KOPT-K1 (cell line): ENCODE measurements around the gene SLC7A1.

Experiments
- H3K27ac ChIP-seq: fragments of 200-600 bp; sonication (generic); 2 replicates; pipeline ENCODE4 v1.5.1; 2016; ENCODE audit warnings: antibody characterized with exemption, mild to moderate bottlenecking, low read depth, low read length; ENCODE audit not compliant: poor library complexity, severe bottlenecking
- H3K36me3 ChIP-seq: fragments of 200-600 bp; sonication (generic); 2 replicates; pipeline ENCODE4 v1.5.1; 2017; ENCODE audit warnings: antibody characterized with exemption, mild to moderate bottlenecking, low read length, moderate library complexity; ENCODE audit not compliant: insufficient read depth
- H3K9me3 ChIP-seq: fragments of 200-600 bp; sonication (generic); 2 replicates; pipeline ENCODE4 v1.5.1; 2017; ENCODE audit warnings: antibody characterized with exemption, low read length, mild to moderate bottlenecking; ENCODE audit not compliant: insufficient read depth, poor library complexity, severe bottlenecking

The SLC7A1 gene

DNA sequence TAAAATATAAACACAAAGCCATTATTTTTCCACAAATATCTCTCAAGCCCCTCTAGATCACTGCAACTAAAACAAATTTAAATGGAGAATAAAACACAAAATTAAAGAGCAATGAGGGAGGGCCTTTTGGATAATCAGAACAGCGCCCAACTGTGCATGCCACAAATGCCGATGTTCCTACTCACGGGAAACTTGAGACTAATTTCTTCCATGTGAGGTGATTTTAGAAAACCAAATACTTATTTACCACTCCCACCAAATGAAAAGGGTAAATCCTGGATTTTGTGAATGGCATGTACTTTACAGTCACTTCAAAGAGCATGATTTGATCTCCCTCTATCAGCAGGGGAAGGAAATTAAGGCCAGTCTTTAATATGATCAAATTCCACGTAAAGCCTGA is 74.8 kb downstream of the SLC7A1 start:
- Histone ChIP-seq H3K27ac (no peak overlapping the region), H3K9me3 (no peaks in the 10 kb centered on the region), H3K36me3 (peaks cover 100% of the 10 kb centered on the region)

- Histone ChIP-seq H3K36me3 (peaks cover 100% of the 10 kb centered on the region), H3K9me3 (no peaks in the 10 kb centered on the region), H3K27ac (no peak overlapping the region)
Measured at GRCh38 chr13:29519921-29520320, 75.6 kb downstream of the SLC7A1 start.

DNA sequence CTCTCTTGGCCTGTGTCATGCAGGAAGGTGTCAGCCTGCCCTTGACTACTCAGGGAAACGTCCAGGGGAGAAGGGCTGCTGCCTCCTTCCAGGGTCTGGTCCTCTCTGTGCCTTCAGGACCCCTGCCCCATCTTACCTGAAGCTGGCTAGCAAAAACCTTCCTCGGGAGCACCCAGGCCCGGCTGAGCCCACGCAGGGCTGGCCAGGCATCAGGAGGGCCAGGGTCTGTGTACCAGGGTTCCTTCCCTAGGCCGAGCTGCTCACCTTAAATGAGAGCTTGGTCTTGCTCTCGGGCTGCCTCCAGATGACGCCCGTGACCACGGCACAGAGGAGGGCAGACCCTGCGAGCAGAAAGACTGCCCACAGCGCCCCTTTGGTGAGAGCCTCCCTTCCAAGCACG is 78.6 kb downstream of the SLC7A1 start:
- peaks cover 100% of the 10 kb centered on the region for H3K36me3 ChIP-seq
- H3K27ac ChIP-seq: no peak overlapping the region
- H3K9me3 ChIP-seq: no peaks in the 10 kb centered on the region

DNA sequence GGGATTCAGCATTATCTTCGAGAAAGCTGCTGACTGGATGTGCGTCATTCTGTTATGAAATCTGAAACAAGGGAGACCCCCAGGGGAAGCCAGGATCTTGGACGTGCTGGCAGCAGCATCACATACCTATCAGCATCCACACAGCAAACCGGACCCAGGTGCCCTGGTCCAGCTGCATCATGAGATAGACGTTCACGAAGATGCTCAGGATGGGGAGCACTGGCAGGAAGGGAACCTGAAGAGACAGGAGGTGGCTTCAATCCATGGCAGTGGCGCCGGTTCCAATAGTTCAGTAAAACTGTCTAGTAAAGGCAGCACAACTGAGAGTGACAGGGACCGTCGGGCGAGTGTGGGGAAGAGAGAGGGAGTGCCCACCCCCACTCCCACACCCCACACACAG is 79.5 kb downstream of the SLC7A1 start:
- Histone ChIP-seq H3K27ac (no peak overlapping the region), H3K36me3 (peaks cover 100% of the 10 kb centered on the region), H3K9me3 (no peaks in the 10 kb centered on the region)

DNA sequence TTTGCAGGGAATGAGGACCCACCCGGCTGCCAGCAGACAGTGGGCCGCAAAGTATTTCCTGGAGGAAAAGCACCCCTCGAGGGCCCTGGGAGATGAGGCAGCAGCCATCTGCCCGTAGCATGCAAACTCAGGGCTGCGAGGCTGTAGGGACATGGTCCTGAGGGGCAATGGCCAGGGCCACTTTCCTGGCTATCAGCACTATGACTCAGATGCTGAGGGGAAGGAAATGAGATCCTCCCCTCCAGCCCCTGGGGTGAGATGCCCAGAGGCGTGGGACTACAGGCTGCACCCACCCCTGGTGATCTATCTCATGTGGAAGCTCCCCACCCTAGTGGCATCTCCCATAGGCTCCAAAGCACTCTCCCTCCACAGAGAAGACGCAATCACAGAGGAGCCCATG is 80.1 kb downstream of the SLC7A1 start:
- Histone ChIP-seq H3K36me3 (peaks cover 100% of the 10 kb centered on the region), H3K27ac (no peak overlapping the region), H3K9me3 (no peaks in the 10 kb centered on the region)

DNA sequence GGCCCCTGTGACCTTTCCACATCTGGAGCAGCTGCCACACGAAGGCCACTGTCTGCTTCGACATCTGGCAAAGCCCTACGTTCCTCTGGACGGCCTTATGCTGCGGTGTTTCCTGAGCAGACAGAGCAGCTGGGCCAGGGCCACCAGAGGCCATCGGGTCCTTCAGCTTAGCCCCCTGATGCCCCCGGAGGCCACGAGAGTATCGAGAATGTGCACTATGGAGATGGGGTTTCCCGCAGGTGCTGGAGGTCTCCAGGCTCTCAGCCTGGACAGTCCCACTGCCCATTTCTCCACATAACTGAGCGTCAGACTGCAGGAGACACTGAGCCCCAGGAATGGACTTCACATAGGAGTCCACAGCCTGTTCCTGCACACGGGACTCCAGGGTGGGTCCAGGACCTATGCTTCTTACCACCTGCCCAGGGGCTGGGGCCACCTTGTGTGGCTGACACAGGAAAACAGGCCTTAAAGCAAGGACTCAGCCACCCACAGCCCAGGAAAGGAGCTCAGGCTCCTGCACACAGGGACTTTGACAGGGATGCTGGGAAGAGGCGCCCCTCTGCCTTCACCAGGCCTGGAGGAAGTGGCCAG is 80.7 kb downstream of the SLC7A1 start:
- H3K9me3 ChIP-seq: no peaks in the 10 kb centered on the region
- no peak overlapping the region for H3K27ac ChIP-seq
- H3K36me3 ChIP-seq: peaks cover 100% of the 10 kb centered on the region

- H3K9me3 ChIP-seq: no peaks in the 10 kb centered on the region
- H3K36me3 ChIP-seq: peaks cover 100% of the 10 kb centered on the region
- H3K27ac ChIP-seq: no peak overlapping the region
Measured at GRCh38 chr13:29513981-29514719, 81.3 kb downstream of the SLC7A1 start.

DNA sequence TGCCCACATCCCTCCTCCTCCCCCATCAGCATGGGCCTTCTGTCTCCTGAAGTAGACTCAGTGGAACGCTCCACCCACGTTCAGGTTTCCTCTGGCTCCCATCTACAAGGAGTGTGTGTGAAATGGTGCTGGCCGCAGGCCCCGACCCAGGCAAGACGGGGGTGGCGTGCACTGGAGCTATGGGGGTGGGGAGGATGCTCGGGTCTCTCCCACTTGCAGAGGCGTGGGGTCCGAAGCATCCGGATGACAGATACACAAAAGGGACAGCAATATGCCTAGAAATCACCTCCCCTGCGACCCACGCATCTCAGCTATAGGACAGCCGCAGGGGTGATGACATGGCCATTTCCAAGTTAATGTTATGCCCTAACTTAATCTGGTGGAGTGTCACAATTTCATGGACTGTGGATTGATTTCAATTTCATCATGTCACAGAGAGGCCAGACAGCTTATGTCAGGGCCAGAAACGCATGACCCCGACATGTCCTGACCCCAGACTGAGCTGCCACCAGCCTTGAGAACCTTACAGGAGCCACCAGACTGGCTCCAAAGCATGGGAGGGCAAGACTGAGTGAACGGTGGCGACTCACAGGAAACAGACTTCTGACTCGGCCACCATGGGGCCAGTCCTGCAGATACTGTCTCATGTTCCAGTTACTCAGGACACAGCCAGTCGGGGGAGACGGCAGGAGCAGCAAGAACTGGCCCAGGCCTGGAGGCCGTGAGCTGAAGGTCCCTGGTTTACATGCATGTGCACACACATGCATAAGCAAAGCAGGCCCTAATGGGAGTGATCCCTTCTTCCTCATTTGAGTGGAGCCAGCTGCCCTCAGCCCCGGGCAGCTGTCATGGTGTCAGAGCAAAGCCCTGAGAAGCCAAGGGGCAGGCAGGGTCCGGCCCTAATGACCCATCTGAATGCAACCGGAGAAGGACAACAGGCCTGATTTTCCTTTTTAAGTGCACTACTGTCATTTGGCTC is 82.2 kb downstream of the SLC7A1 start:
- Histone ChIP-seq H3K27ac (no peak overlapping the region), H3K36me3 (peaks cover 94% of the 10 kb centered on the region), H3K9me3 (no peaks in the 10 kb centered on the region)

GRCh38 chr13:29511980-29512379 is 83.5 kb downstream of the SLC7A1 start:
- H3K9me3 ChIP-seq: no peaks in the 10 kb centered on the region

GRCh38 chr13:29511106-29511796 is 84.2 kb downstream of the SLC7A1 start:
- no peaks in the 10 kb centered on the region for H3K9me3 ChIP-seq
- no peak overlapping the region for H3K27ac ChIP-seq
- H3K36me3 ChIP-seq: peaks cover 73% of the 10 kb centered on the region

More at GRCh38 chr13:29511980-29512379, 83.5 kb downstream of the SLC7A1 start:
- H3K36me3 ChIP-seq: peaks cover 81% of the 10 kb centered on the region
- H3K27ac ChIP-seq: no peak overlapping the region

- Histone ChIP-seq H3K9me3 (no peaks in the 10 kb centered on the region), H3K27ac (no peak overlapping the region), H3K36me3 (peaks cover 67% of the 10 kb centered on the region)
Measured at GRCh38 chr13:29510651-29511084, 84.8 kb downstream of the SLC7A1 start.

DNA sequence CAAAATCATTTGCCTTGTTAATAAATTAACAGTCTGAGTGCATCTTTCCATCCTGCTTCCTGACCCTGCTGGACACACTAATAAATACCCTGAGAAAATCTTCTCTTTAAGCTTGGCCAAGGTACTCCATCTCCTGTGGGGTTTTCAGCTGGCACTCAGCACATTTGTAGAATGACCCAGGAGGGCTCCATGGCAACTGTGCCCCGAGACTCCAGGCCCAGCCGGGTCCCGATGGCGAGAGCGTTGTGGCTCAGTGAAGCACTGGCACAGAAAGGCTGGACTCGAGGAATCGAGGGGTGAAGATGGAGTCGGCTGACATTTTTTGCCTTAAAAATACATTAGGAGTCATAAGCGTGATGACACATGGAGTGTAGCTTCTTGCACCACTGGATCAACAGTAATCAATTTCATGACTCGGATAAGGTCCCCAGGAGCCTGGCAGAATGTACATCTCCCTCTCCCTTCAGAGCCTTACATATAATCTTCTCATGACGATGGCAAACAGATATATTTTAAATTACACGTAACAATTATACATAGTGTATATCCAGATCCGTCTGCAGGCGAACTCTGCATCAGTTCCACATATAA is 85.4 kb downstream of the SLC7A1 start:
- H3K27ac ChIP-seq: no peak overlapping the region
- peaks cover 62% of the 10 kb centered on the region for H3K36me3 ChIP-seq
- no peaks in the 10 kb centered on the region for H3K9me3 ChIP-seq

DNA sequence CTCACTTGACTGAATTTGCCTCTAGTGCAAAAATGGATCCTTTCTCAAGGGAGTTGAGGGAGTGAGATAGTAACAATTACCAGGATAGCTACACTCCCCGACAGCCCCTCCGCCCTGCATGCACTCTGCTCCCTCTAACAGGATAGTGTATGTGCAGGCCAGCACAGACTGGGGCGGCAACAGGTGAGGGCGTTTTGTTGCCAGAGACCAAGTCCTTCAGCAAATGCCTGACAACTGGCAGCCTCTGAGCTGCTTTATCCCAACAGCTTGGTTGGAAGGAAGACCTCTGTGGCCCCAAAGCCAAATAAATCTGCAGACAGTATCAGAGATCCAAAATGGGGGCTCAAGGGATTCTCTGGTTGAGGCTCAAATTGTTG is 86.6 kb downstream of the SLC7A1 start:
- Histone ChIP-seq H3K27ac (no peak overlapping the region), H3K36me3 (peaks cover 49% of the 10 kb centered on the region), H3K9me3 (no peaks in the 10 kb centered on the region)

DNA sequence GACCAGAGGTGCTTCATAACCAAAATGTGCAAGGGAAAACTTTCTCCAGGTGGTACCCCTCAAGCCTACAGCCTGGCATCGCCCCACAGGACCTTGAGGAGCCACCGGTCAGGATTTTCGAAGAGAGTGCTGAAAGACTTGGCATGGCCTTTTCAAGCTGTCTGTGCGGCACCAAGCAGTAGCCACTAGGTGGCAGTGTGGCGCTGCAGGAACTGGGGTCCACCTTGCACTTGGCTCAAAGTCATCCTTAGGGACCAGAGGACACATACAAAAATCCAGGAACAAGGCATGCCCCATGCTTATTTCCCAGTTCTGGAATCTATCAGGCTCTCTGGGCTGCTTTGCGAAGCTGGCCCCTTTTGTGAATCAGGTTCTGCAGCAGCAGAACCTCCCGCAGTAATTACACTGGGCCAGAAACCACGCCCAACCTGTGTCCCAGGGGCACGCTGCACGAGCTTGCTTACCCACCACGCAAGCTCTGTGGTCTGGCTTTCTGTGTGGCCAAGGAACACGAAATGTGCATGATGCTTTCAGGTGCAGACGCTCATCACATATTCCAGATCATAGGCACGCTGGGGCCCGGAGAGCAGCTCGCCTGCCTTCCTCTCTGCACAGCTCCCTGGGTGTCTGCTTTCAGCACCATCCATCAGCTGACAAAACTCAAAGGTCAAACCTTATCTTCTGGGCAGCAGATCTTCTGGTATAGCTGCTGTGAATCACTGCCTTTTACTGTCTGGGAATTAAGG is 87.2 kb downstream of the SLC7A1 start:
- Histone ChIP-seq H3K36me3 (peaks cover 44% of the 10 kb centered on the region), H3K27ac (no peak overlapping the region), H3K9me3 (no peaks in the 10 kb centered on the region)
